HEK293 (cell line): Measurements from ENCODE around the gene SULT2B1.

ENCODE experiments used
- CTCF ChIA-PET: fragments of 350-600 bp; formaldehyde crosslinking; extraction: SDS; loops from one replicate; lab custom pipeline; 2021; ENCODE audit warnings: antibody characterized with exemption; lab: Yijun Ruan, JAX
- POLR2A ChIA-PET: fragments of 300-600 bp; formaldehyde crosslinking; extraction: SDS; loops from one replicate; lab custom pipeline; 2020; ENCODE audit warnings: antibody characterized with exemption, inconsistent platforms; lab: Yijun Ruan, JAX
- H3K27ac ChIP-seq: fragments of 200-500 bp; sonication (Bioruptor generic); 2 replicates; pipeline ENCODE4 v1.5.1; 2014; ENCODE audit warnings: low read depth, low read length, control low read depth, inconsistent platforms; ENCODE audit errors: extremely low read depth
- H3K36me3 ChIP-seq, 2 experiments: fragments of 200-500 bp in 1 of 2; sonication (Bioruptor generic) in 1 of 2; 1 replicate in 1 of 2; 2 replicates in 1 of 2; pipeline ENCODE4 v1.5.1; 2014 to 2017; ENCODE audit warnings: inconsistent platforms in 2 of 2, low read length in 2 of 2; ENCODE audit not compliant: control insufficient read depth in 2 of 2, insufficient read depth in 1 of 2
- H3K4me1 ChIP-seq: fragments of 200-500 bp; sonication (Bioruptor generic); 2 replicates; pipeline ENCODE4 v1.5.1; 2014; ENCODE audit warnings: mild to moderate bottlenecking, low read length, inconsistent platforms; ENCODE audit not compliant: control insufficient read depth, insufficient read depth
- H3K4me3 ChIP-seq: 2 replicates; pipeline ENCODE4 v1.5.1; 2011; ENCODE audit warnings: low read depth, mild to moderate bottlenecking, control low read depth, low read length, moderate library complexity
- H3K9me3 ChIP-seq: fragments of 200-500 bp; sonication (Bioruptor generic); 2 replicates; pipeline ENCODE4 v1.5.1; 2014; ENCODE audit warnings: low read depth, low read length, inconsistent platforms; ENCODE audit not compliant: control insufficient read depth, insufficient read depth
- ATF2 ChIP-seq: fragments of 450-650 bp; formaldehyde crosslinking; IDR thresholded peaks from 2 replicates; pipeline ENCODE4 v1.5.1; 2016; ENCODE audit warnings: missing biosample characterization, missing genetic modification characterization, low read depth
- ELK4 ChIP-seq: IDR thresholded peaks from 2 replicates; pipeline ENCODE4 v1.6.1; 2011; ENCODE audit warnings: mild to moderate bottlenecking, low read depth, low read length, borderline replicate concordance
- GLI4 ChIP-seq: fragments of 450-650 bp; formaldehyde crosslinking; IDR thresholded peaks from 2 replicates; pipeline ENCODE4 v1.5.1; 2016; ENCODE audit warnings: missing biosample characterization, missing genetic modification characterization
- ZBTB1 ChIP-seq: fragments of 450-650 bp; formaldehyde crosslinking; IDR thresholded peaks from 2 replicates; pipeline ENCODE4 v1.5.1; 2016; ENCODE audit warnings: missing biosample characterization, missing genetic modification characterization
- ZBTB21 ChIP-seq: fragments of 450-650 bp; formaldehyde crosslinking; IDR thresholded peaks from 2 replicates; pipeline ENCODE4 v1.5.1; 2017; ENCODE audit warnings: missing biosample characterization, missing genetic modification characterization
- ZBTB7A ChIP-seq: fragments of 450-650 bp; formaldehyde crosslinking; IDR thresholded peaks from 2 replicates; pipeline ENCODE4 v1.5.1; 2016; ENCODE audit warnings: low read depth, missing biosample characterization, missing genetic modification characterization
- ZNF112 ChIP-seq: fragments of 450-650 bp; formaldehyde crosslinking; IDR thresholded peaks from 2 replicates; pipeline ENCODE4 v1.5.0; 2017; ENCODE audit warnings: missing biosample characterization, missing genetic modification characterization
- ZNF114 ChIP-seq: fragments of 450-650 bp; formaldehyde crosslinking; IDR thresholded peaks from 2 replicates; pipeline ENCODE4 v1.5.0; 2017; ENCODE audit warnings: missing biosample characterization, missing genetic modification characterization
- ZNF214 ChIP-seq: fragments of 450-650 bp; formaldehyde crosslinking; IDR thresholded peaks from 2 replicates; pipeline ENCODE4 v1.5.1; 2017; ENCODE audit warnings: missing biosample characterization, mild to moderate bottlenecking, missing genetic modification characterization, borderline replicate concordance
- ZNF24 ChIP-seq: fragments of 450-650 bp; formaldehyde crosslinking; IDR thresholded peaks from 2 replicates; pipeline ENCODE4 v1.5.1; 2016; ENCODE audit warnings: missing biosample characterization, missing genetic modification characterization
- ZNF274 ChIP-seq, 2 experiments: fragments of 200-500 bp in 1 of 2; fragments of 450-650 bp in 1 of 2; sonication (Bioruptor generic) in 1 of 2; formaldehyde crosslinking in 1 of 2; IDR thresholded peaks; 2 replicates each; pipeline versions ENCODE4 v1.5.1 to v1.6.1; 2014 to 2016; ENCODE audit warnings: borderline replicate concordance in 1 of 2, inconsistent platforms in 1 of 2, low read length in 1 of 2, missing biosample characterization in 1 of 2, missing genetic modification characterization in 1 of 2
- ZNF530 ChIP-seq: fragments of 450-650 bp; formaldehyde crosslinking; IDR thresholded peaks from 2 replicates; pipeline ENCODE4 v1.5.1; 2016; ENCODE audit warnings: low read depth, missing biosample characterization, missing genetic modification characterization
- ZNF571 ChIP-seq: fragments of 450-650 bp; formaldehyde crosslinking; IDR thresholded peaks from 2 replicates; pipeline ENCODE4 v1.5.0; 2017; ENCODE audit warnings: missing biosample characterization, missing genetic modification characterization
- ZNF580 ChIP-seq: fragments of 450-650 bp; formaldehyde crosslinking; IDR thresholded peaks from 2 replicates; pipeline ENCODE4 v1.5.1; 2016; ENCODE audit warnings: missing biosample characterization, missing genetic modification characterization
- ZNF677 ChIP-seq: fragments of 450-650 bp; IDR thresholded peaks from 2 replicates; pipeline ENCODE4 v1.5.0; 2018; ENCODE audit warnings: missing biosample characterization, mild to moderate bottlenecking, missing genetic modification characterization, moderate library complexity
- ZNF791 ChIP-seq: fragments of 450-650 bp; formaldehyde crosslinking; IDR thresholded peaks from 2 replicates; pipeline ENCODE4 v1.5.1; 2016; ENCODE audit warnings: missing biosample characterization, missing genetic modification characterization
- ZNF830 ChIP-seq: fragments of 450-650 bp; IDR thresholded peaks from 2 replicates; pipeline ENCODE4 v1.5.0; 2018; ENCODE audit warnings: missing biosample characterization, missing genetic modification characterization, low read depth, mild to moderate bottlenecking, moderate library complexity
- ZXDB ChIP-seq: fragments of 450-650 bp; formaldehyde crosslinking; IDR thresholded peaks from 2 replicates; pipeline ENCODE4 v1.5.1; 2016; ENCODE audit warnings: missing biosample characterization, missing genetic modification characterization
- TF ChIP-seq, protein P1 (sequence below): fragments of 450-650 bp; formaldehyde crosslinking; IDR thresholded peaks from 2 replicates; pipeline ENCODE4 v1.5.1; 2016; ENCODE audit warnings: missing biosample characterization, missing genetic modification characterization
- TF ChIP-seq, protein P2 (sequence below): fragments of 450-650 bp; formaldehyde crosslinking; IDR thresholded peaks from 2 replicates; pipeline ENCODE4 v1.5.0; 2017; ENCODE audit warnings: missing biosample characterization, missing genetic modification characterization, borderline replicate concordance

The SULT2B1 gene

GRCh38 chr19:48530770-48531169 lies 21.2 kb upstream of the SULT2B1 start:
- no peaks in the 10 kb centered on the region for H3K36me3 ChIP-seq
- no peaks in the 10 kb centered on the region for H3K4me1 ChIP-seq
- H3K27ac ChIP-seq: no peak overlapping the region
- CTCF ChIA-PET: no interaction called here
- no peaks in the 10 kb centered on the region for H3K9me3 ChIP-seq
- H3K4me3 ChIP-seq: no peak overlapping the region
- TF ChIP-seq ZNF677 (no peak), ZBTB1 (no peak), ZBTB21 (tag by site-specific recombination) (no peak), ZNF830 (tag by site-specific recombination) (no peak), ZXDB (tag by site-specific recombination) (no peak), ATF2 (tag by site-specific recombination) (no peak), ZNF571 (tag by site-specific recombination) (no peak), ZNF791 (tag by site-specific recombination) (no peak), ZNF214 (tag by site-specific recombination) (no peak), ZNF114 (no peak), ELK4 (no peak), ZNF530 (tag by site-specific recombination) (no peak), GLI4 (no peak), ZNF274 (IDR thresholded peaks at IDR 0.05; ENCODE audit: low read length) (no peak), ZNF274 (tag by site-specific recombination; IDR thresholded peaks at IDR 0.05; ENCODE audit: borderline replicate concordance) (no peak), ZNF580 (tag by site-specific recombination) (no peak), ZBTB7A (tag by site-specific recombination) (no peak), ZNF112 (no peak), ZNF24 (tag by site-specific recombination) (no peak)
- TF ChIP-seq, protein P1, sequence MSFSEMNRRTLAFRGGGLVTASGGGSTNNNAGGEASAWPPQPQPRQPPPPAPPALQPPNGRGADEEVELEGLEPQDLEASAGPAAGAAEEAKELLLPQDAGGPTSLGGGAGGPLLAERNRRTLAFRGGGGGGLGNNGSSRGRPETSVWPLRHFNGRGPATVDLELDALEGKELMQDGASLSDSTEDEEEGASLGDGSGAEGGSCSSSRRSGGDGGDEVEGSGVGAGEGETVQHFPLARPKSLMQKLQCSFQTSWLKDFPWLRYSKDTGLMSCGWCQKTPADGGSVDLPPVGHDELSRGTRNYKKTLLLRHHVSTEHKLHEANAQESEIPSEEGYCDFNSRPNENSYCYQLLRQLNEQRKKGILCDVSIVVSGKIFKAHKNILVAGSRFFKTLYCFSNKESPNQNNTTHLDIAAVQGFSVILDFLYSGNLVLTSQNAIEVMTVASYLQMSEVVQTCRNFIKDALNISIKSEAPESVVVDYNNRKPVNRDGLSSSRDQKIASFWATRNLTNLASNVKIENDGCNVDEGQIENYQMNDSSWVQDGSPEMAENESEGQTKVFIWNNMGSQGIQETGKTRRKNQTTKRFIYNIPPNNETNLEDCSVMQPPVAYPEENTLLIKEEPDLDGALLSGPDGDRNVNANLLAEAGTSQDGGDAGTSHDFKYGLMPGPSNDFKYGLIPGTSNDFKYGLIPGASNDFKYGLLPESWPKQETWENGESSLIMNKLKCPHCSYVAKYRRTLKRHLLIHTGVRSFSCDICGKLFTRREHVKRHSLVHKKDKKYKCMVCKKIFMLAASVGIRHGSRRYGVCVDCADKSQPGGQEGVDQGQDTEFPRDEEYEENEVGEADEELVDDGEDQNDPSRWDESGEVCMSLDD (tag by site-specific recombination): no peak
- TF ChIP-seq, protein P2, sequence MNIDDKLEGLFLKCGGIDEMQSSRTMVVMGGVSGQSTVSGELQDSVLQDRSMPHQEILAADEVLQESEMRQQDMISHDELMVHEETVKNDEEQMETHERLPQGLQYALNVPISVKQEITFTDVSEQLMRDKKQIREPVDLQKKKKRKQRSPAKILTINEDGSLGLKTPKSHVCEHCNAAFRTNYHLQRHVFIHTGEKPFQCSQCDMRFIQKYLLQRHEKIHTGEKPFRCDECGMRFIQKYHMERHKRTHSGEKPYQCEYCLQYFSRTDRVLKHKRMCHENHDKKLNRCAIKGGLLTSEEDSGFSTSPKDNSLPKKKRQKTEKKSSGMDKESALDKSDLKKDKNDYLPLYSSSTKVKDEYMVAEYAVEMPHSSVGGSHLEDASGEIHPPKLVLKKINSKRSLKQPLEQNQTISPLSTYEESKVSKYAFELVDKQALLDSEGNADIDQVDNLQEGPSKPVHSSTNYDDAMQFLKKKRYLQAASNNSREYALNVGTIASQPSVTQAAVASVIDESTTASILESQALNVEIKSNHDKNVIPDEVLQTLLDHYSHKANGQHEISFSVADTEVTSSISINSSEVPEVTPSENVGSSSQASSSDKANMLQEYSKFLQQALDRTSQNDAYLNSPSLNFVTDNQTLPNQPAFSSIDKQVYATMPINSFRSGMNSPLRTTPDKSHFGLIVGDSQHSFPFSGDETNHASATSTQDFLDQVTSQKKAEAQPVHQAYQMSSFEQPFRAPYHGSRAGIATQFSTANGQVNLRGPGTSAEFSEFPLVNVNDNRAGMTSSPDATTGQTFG: no peak
- POLR2A ChIA-PET: interaction anchor here (0.6 to 1.1 kb wide), 2 partner anchors 16 to 72 kb away, joined by 3 to 4 read pairs; no protein-coding TSS in a partner anchor
